Gastroesophageal sphincter (tissue), 4 donors: ENCODE measurements around the gene NEMP1. TPM values are rescaled to one million over a fixed set of nuclear protein-coding genes. Genes with fewer than 3 reads are reported as not detected.

Experiments
- ATAC-seq: fragments of 150-250 bp; one replicate; pipeline ENCODE4 v1.9.1; 2016; ENCODE audit warnings: mild to moderate bottlenecking, moderate library complexity
- H3K27ac ChIP-seq, 4 donors: fragments of 200-600 bp; sonication (generic) in 3 of 4; 1 replicate in 3 of 4; 2 replicates in 1 of 4; pipeline ENCODE4 v1.5.1; 2016 to 2019
- H3K27me3 ChIP-seq: fragments of 200-600 bp; sonication (generic); one replicate; pipeline ENCODE4 v1.5.1; 2019
- H3K36me3 ChIP-seq, 2 donors: fragments of 200-600 bp; sonication (generic); one replicate each; pipeline ENCODE4 v1.5.1; 2019; ENCODE audit warnings: control low read depth in 1 of 2
- H3K4me1 ChIP-seq, 3 donors: fragments of 200-600 bp; sonication (generic); 1 replicate in 2 of 3; 2 replicates in 1 of 3; pipeline ENCODE4 v1.5.1; 2016 to 2019; ENCODE audit warnings: control low read depth in 2 of 3
- H3K4me3 ChIP-seq, 2 donors: fragments of 200-600 bp; sonication (generic); one replicate each; pipeline ENCODE4 v1.5.1; 2019; ENCODE audit warnings: mild to moderate bottlenecking in 1 of 2, moderate library complexity in 1 of 2
- H3K9me3 ChIP-seq, 3 donors: fragments of 200-600 bp; sonication (generic); one replicate each; pipeline ENCODE4 v1.5.1; 2017 to 2019; ENCODE audit warnings: control low read depth in 2 of 3
- EP300 ChIP-seq: sonication (generic); formaldehyde crosslinking; IDR thresholded peaks from one replicate; pipeline ENCODE4 v1.6.1; 2017; ENCODE audit warnings: antibody characterized with exemption, mild to moderate bottlenecking
- POLR2A ChIP-seq, 2 donors: fragments of 450-650 bp; IDR thresholded peaks; one replicate each; pipeline ENCODE4 v1.6.1; 2017; ENCODE audit warnings: antibody characterized with exemption in 2 of 2, mild to moderate bottlenecking in 2 of 2, moderate library complexity in 1 of 2
- POLR2AphosphoS5 ChIP-seq: sonication (generic); formaldehyde crosslinking; IDR thresholded peaks from one replicate; pipeline ENCODE4 v1.6.1; 2017; ENCODE audit warnings: antibody characterized with exemption
- WGBS, 2 donors: methylation state at CpG; one replicate each; pipeline ENCODE4 v1.1.5; 2018; ENCODE audit warnings: low coverage in 1 of 2; 5-methylcytosine and 5-hydroxymethylcytosine counted together
- total RNA-seq, 4 donors: library from RNA; depleted of rRNA; stranded (reverse); fragments of >200 nt; gene quantifications; one replicate each; pipeline ENCODE4 v1.1.0, GENCODE V29; 2016
- TF ChIP-seq, protein P1 (sequence below), 4 experiments: fragments of 200-600 bp in 2 of 4; fragments of 450-650 bp in 2 of 4; sonication (generic) in 1 of 4; IDR thresholded peaks; one replicate each; pipeline ENCODE4 v1.5.1; 2017 to 2019; ENCODE audit warnings: antibody characterized with exemption in 4 of 4, mild to moderate bottlenecking in 2 of 4, moderate library complexity in 2 of 4

The NEMP1 gene
- total RNA-seq, 4 donors from 2014 or later: 11.8 to 14.9 (median 12.7) TPM

DNA sequence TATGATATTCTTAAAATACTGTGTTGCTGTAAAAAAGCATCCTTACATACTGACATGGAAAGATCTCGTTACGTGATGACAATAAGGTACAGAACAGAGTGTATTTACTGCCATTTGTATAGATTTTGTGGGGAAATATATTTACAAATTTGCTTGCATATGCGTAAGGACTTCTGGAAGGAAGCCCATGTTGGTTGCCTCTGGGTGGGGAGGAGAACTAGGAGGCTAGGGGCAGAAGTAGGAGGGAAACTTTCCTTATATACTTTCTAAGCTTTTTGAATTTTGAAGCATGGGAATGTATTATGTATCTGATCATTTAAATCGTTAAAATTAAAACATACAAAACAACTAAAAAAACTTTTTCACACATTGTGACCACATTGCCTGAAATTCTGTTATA is 38.4 kb downstream of the NEMP1 start:
- no peak overlapping the region for H3K4me3 ChIP-seq
- no peaks in the 10 kb centered on the region for H3K36me3 ChIP-seq
- TF ChIP-seq EP300 (no peak), POLR2AphosphoS5 (no peak), POLR2A (IDR thresholded peaks at IDR 0.05) (no peak)
- TF ChIP-seq, protein P1, sequence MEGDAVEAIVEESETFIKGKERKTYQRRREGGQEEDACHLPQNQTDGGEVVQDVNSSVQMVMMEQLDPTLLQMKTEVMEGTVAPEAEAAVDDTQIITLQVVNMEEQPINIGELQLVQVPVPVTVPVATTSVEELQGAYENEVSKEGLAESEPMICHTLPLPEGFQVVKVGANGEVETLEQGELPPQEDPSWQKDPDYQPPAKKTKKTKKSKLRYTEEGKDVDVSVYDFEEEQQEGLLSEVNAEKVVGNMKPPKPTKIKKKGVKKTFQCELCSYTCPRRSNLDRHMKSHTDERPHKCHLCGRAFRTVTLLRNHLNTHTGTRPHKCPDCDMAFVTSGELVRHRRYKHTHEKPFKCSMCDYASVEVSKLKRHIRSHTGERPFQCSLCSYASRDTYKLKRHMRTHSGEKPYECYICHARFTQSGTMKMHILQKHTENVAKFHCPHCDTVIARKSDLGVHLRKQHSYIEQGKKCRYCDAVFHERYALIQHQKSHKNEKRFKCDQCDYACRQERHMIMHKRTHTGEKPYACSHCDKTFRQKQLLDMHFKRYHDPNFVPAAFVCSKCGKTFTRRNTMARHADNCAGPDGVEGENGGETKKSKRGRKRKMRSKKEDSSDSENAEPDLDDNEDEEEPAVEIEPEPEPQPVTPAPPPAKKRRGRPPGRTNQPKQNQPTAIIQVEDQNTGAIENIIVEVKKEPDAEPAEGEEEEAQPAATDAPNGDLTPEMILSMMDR (IDR thresholded peaks at IDR 0.05): no peak
- H3K27ac ChIP-seq: no peak overlapping the region
- no peaks in the 10 kb centered on the region for H3K9me3 ChIP-seq
- no peaks in the 10 kb centered on the region for H3K4me1 ChIP-seq
- ATAC-seq: no peak
- 81 to 85% methylated on average over 4 of the region's 4 CpGs for WGBS, 2 donors
- peaks cover 15% of the 10 kb centered on the region for H3K27me3 ChIP-seq

DNA sequence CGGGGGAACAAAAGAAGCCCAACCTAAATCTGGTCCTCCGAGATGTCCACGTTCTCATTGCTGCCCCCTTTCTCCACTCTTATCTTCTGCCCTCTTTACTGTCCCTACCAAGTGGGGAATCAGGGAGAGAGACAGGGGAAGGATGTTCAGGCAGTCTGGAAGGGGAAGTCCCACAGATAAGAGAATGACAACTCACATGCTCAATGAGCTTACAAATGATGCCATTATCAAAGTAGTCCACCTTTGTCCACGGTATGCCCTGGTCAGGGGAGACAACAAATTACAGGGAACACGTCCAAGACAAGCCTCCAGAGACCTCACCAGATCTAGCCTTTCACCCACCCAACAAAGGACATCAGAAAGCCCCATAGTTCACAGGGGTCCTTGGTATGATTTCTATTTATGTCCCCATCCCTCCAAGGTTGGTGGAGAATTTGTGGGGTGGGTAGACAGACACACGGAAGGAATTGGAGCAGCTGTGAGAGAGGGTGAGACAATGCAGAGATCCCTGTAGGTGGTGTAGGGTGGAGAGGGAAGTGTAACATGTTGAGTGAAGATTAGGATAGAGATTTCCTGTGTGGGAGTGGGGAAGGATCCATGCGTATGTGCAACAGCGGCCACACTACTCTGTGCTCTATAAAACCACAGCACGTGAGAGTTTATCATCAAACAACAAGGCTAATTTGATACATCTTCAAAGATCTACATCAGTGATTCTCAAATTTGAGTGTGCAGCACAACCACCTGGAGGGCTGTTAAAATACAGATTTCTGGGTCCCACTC is 39.4 kb downstream of the NEMP1 start:
- H3K36me3 ChIP-seq: no peaks in the 10 kb centered on the region

DNA sequence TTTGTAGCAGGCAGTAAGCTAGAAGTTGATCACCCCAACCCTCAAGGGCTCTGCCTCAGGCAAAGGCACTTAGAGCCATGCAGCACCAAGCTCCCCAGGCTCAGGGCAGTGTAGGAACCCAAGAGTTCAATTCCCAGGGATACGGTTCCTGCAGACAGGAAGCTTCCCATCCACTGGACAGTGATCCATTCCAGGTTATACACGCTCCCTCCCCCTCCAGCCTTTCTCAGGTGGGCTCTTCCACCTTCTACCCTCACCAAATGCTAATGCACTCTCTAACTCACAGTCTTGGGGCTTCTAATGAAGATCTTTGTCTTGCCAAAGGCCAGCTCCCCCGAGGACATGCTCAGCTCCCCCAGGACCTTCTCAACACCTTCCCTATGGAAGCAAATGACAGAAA is 41.3 kb downstream of the NEMP1 start:
- WGBS, 2 donors: 43 to 67% methylated on average over 1 of the region's 3 CpGs
- H3K36me3 ChIP-seq: no peaks in the 10 kb centered on the region
- no peaks in the 10 kb centered on the region for H3K4me1 ChIP-seq
- no peak overlapping the region for H3K4me3 ChIP-seq
- no peak overlapping the region for H3K27ac ChIP-seq
- ATAC-seq: no peak
- no peaks in the 10 kb centered on the region for H3K9me3 ChIP-seq
- TF ChIP-seq, protein P1 (IDR thresholded peaks at IDR 0.05): no peak
- TF ChIP-seq EP300: no peak
- H3K27me3 ChIP-seq: no peaks in the 10 kb centered on the region

More for the DNA sequence above, 39.4 kb downstream of the NEMP1 start:
- H3K27ac ChIP-seq: no peak overlapping the region
- peaks cover 14% of the 10 kb centered on the region for H3K27me3 ChIP-seq
- H3K9me3 ChIP-seq: no peaks in the 10 kb centered on the region
- TF ChIP-seq POLR2A (IDR thresholded peaks at IDR 0.05): no peak
- TF ChIP-seq, protein P1 (IDR thresholded peaks at IDR 0.05): no peak
- no peak for TF ChIP-seq POLR2AphosphoS5
- no peak for ATAC-seq
- H3K4me1 ChIP-seq: no peaks in the 10 kb centered on the region
- 75 to 82% methylated on average over 2 to 7 of the region's 9 CpGs for WGBS, 2 donors
- no peak overlapping the region for H3K4me3 ChIP-seq

DNA sequence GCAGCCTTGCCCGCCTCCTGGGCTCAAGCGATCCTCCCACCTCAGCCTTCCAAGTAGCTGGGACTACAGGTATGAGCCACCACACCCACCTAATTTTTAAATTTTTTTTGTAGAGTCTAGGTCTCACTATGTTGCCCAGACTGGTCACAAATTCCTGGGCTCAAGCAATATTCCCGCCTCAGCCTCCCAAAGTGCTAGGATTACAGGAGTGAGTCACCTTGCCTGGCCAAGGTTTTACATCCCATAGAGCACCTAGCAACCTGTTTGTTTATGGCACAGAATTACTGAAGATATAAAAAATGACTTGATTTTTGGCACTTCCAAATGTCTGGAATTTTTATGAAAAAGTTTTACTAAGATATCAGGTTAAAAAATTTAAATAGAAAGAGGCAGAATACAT is 45.2 kb downstream of the NEMP1 start:
- no peak for ATAC-seq
- WGBS, 2 donors: 81 to 100% methylated on average over 3 of the region's 3 CpGs
- no peak overlapping the region for H3K4me3 ChIP-seq
- H3K4me1 ChIP-seq: no peaks in the 10 kb centered on the region
- no peaks in the 10 kb centered on the region for H3K36me3 ChIP-seq
- H3K27me3 ChIP-seq: no peaks in the 10 kb centered on the region
- no peak for TF ChIP-seq EP300
- TF ChIP-seq, protein P1 (IDR thresholded peaks at IDR 0.05): no peak
- TF ChIP-seq POLR2AphosphoS5: no peak
- no peak for TF ChIP-seq POLR2A (IDR thresholded peaks at IDR 0.05)
- H3K9me3 ChIP-seq: no peaks in the 10 kb centered on the region
- no peak overlapping the region for H3K27ac ChIP-seq

DNA sequence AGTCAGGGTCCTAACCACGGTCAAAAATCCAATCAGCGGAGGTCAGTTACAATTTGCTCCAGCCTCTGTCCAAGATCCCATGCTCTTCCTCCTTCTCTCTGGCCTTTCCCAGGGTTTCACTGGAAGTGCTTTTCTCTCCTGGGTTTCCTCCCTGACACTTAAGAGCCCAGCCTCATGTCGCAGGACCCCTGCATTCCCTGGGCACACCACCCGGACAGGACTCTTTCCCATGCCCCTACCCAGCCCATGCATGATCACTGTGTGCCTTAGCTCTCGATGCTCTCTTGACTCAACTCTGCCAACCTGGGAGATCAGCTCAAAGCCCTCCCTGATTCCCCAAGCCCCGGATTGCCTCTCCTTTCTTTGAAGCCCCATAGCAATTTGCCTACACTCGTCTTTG is 46.8 kb downstream of the NEMP1 start:
- 78 to 80% methylated on average over 6 to 7 of the region's 7 CpGs for WGBS, 2 donors
- Histone ChIP-seq H3K4me3 (no peak overlapping the region), H3K4me1 (peaks cover 0 to 5% (median 0%) of the 10 kb centered on the region in 3 donors), H3K27me3 (no peaks in the 10 kb centered on the region), H3K9me3 (no peaks in the 10 kb centered on the region), H3K27ac (no peak overlapping the region), H3K36me3 (no peaks in the 10 kb centered on the region)
- TF ChIP-seq, protein P1 (IDR thresholded peaks at IDR 0.05): no peak
- no peak for TF ChIP-seq POLR2AphosphoS5
- TF ChIP-seq EP300: no peak
- no peak for TF ChIP-seq POLR2A (IDR thresholded peaks at IDR 0.05)
- ATAC-seq: no peak
